Kasumi-1 (cell line): ENCODE measurements around the gene XPNPEP2.
A peak's percentile ranks its signal among the peaks of the same experiment; 100 is the strongest.

Experiments used
- DNase-seq, 2 experiments: peaks; one replicate each; lab custom pipeline; 2025; lab: John Stamatoyannopoulos, UW

The XPNPEP2 gene

GRCh38 chrX:129754056-129755024 is 15.6 kb downstream of the XPNPEP2 start:
- no peak for DNase-seq

GRCh38 chrX:129755779-129756650 is 17.2 kb downstream of the XPNPEP2 start:
- DNase-seq: no peak

- no peak for DNase-seq
Observed at GRCh38 chrX:129759576-129760061, 20.8 kb downstream of the XPNPEP2 start.

GRCh38 chrX:129760155-129760554 is 21.4 kb downstream of the XPNPEP2 start:
- no peak for DNase-seq

GRCh38 chrX:129760981-129761380 is 22.2 kb downstream of the XPNPEP2 start:
- DNase-seq: no peak

GRCh38 chrX:129761596-129761995 is 22.8 kb downstream of the XPNPEP2 start:
- DNase-seq: no peak

- DNase-seq: no peak
Observed at GRCh38 chrX:129762448-129762847, 23.7 kb downstream of the XPNPEP2 start.

GRCh38 chrX:129763666-129764065 is 24.9 kb downstream of the XPNPEP2 start:
- DNase-seq: no peak

- no peak for DNase-seq
Observed at GRCh38 chrX:129768186-129768585, 29.4 kb downstream of the XPNPEP2 start.

- DNase-seq: no peak
Observed at GRCh38 chrX:129768586-129769466, 30.0 kb downstream of the XPNPEP2 start.

GRCh38 chrX:129769467-129770154 is 30.8 kb downstream of the XPNPEP2 start:
- no peak for DNase-seq

GRCh38 chrX:129771266-129771995 is 32.7 kb downstream of the XPNPEP2 start:
- DNase-seq: no peak

GRCh38 chrX:129772796-129773431 is 34.1 kb downstream of the XPNPEP2 start:
- peak; percentile 77 to 86 for DNase-seq

- DNase-seq: no peak
Observed at GRCh38 chrX:129773649-129774458, 35.1 kb downstream of the XPNPEP2 start.

- peak; percentile 47 to 66 for DNase-seq
Observed at GRCh38 chrX:129777218-129778030, 38.6 kb downstream of the XPNPEP2 start.

GRCh38 chrX:129779086-129779672 is 40.4 kb downstream of the XPNPEP2 start:
- DNase-seq: no peak

GRCh38 chrX:129779747-129780146 is 41.0 kb downstream of the XPNPEP2 start, which contains the start of gene SASH3:
SASH3 (plus strand) TSS chrX:129779949; CDS start chrX:129780098, 149 bp downstream.
- peak; percentile 53 to 66 for DNase-seq
